Panc1 (cell line): Measurements from ENCODE around the gene UFD1. TPM values are rescaled to one million over a fixed set of nuclear protein-coding genes. Genes with fewer than 3 reads are reported as not detected.

Experiments
- ATAC-seq: fragments of 200-7000 bp; cut with Tn5 transposase; 2 replicates; pipeline ENCODE4 v1.9.1; 2020; ENCODE audit warnings: mild to moderate bottlenecking, moderate library complexity
- BruUV-seq: library from RNA; stranded (reverse); fragments of 400-500 nt; replicated peaks from 2 replicates; lab custom pipeline; 2021; lab: Mats Ljungman, UMichigan
- CTCF ChIA-PET: fragments of 300-600 bp; sonication (Branson Sonifier 250); formaldehyde crosslinking; loops from one replicate; lab custom pipeline; 2022; ENCODE audit warnings: antibody characterized with exemption; lab: Charles Lee
- POLR2A ChIA-PET: fragments of 300-600 bp; sonication (Branson Sonifier 250); formaldehyde crosslinking; loops from one replicate; lab custom pipeline; 2022; ENCODE audit warnings: antibody characterized with exemption; lab: Charles Lee
- DNase-seq: peaks from one replicate; pipeline ENCODE4 v3.0.0-alpha.2; 2010; ENCODE audit warnings: low read depth, low spot score
- H3K27ac ChIP-seq: 2 replicates; pipeline ENCODE4 v1.5.1; 2011; ENCODE audit warnings: mild to moderate bottlenecking, low read length, inconsistent platforms
- H3K27me3 ChIP-seq: fragments of 200-500 bp; sonication (Bioruptor generic); 2 replicates; pipeline ENCODE4 v1.6.0; 2014; ENCODE audit warnings: low read length, inconsistent platforms; ENCODE audit not compliant: control insufficient read depth, insufficient read depth
- H3K36me3 ChIP-seq: fragments of 200-500 bp; sonication (Bioruptor generic); 2 replicates; pipeline ENCODE4 v1.5.1; 2014; ENCODE audit warnings: inconsistent platforms, mild to moderate bottlenecking, low read length, moderate library complexity; ENCODE audit not compliant: control insufficient read depth, insufficient read depth
- H3K4me1 ChIP-seq: 2 replicates; pipeline ENCODE4 v1.5.1; 2011; ENCODE audit warnings: inconsistent platforms, mild to moderate bottlenecking, low read length, moderate library complexity; ENCODE audit not compliant: control insufficient read depth, insufficient read depth
- H3K4me3 ChIP-seq, 2 experiments: 2 replicates each; pipeline ENCODE4 v1.5.1; 2011 to 2012; ENCODE audit warnings: low read depth in 2 of 2, low read length in 2 of 2, mild to moderate bottlenecking in 2 of 2, inconsistent platforms in 1 of 2, moderate library complexity in 1 of 2
- H3K9me3 ChIP-seq: fragments of 200-500 bp; sonication (Bioruptor generic); 2 replicates; pipeline ENCODE4 v1.5.1; 2014; ENCODE audit warnings: low read depth, mild to moderate bottlenecking, inconsistent platforms, low read length, moderate library complexity; ENCODE audit not compliant: control insufficient read depth, insufficient read depth
- CTCF ChIP-seq: fragments of 450-650 bp; IDR thresholded peaks from 2 replicates; pipeline ENCODE4 v1.5.1; 2017; ENCODE audit warnings: mild to moderate bottlenecking
- POLR2AphosphoS5 ChIP-seq: IDR thresholded peaks from 2 replicates; pipeline ENCODE4 v1.6.1; 2012; ENCODE audit warnings: mild to moderate bottlenecking, low read depth, low read length, moderate library complexity
- REST ChIP-seq, 2 experiments: IDR thresholded peaks; 2 replicates each; pipeline ENCODE4 v1.6.1; 2011 to 2012; ENCODE audit warnings: low read depth in 2 of 2, control low read depth in 1 of 2, low read length in 1 of 2, mild to moderate bottlenecking in 1 of 2, moderate library complexity in 1 of 2; ENCODE audit not compliant: insufficient read depth in 1 of 2
- SIN3A ChIP-seq: IDR thresholded peaks from 2 replicates; pipeline ENCODE4 v1.6.1; 2012; ENCODE audit warnings: low read depth, mild to moderate bottlenecking, low read length, moderate library complexity, borderline replicate concordance; ENCODE audit not compliant: insufficient read depth
- TCF7L2 ChIP-seq: IDR thresholded peaks from 2 replicates; pipeline ENCODE4 v1.6.1; 2011; ENCODE audit warnings: mild to moderate bottlenecking, low read depth, low read length, inconsistent platforms
- in situ Hi-C: cut with HindIII; loops from 2 replicates; pipeline ENCODE4 v1.10.0; 2016; ENCODE audit warnings: low sequenced_read_pairs, low pct_unique_long_range_greater_than_20kb
- intact Hi-C: fragments of 100-400 bp; cut with micrococcal nuclease; formaldehyde crosslinking; loops from one replicate; pipeline ENCODE4 v1.10.0; 2022; ENCODE audit not compliant: unreplicated experiment
- total RNA-seq: library from RNA; stranded (reverse); gene quantifications from one replicate; pipeline ENCODE4 v1.2.1, GENCODE V29; 2021; ENCODE audit not compliant: unreplicated experiment

The UFD1 gene
- total RNA-seq, 1 experiment from 2014 or later = 82.8 TPM

- TF ChIP-seq SIN3A (no peak), REST (IDR thresholded peaks at IDR 0.05; ENCODE audit: insufficient read depth in 1 of 2, low read depth in 2 of 2, low read length in 1 of 2) (no peak), POLR2AphosphoS5 (no peak), CTCF (no peak), TCF7L2 (no peak)
- Histone ChIP-seq H3K27ac (no peak overlapping the region), H3K4me1 (no peaks in the 10 kb centered on the region), H3K4me3 (no peak overlapping the region), H3K36me3 (peaks cover 2% of the 10 kb centered on the region; the same call in 1 of the 2 replicates), H3K9me3 (no peaks in the 10 kb centered on the region), H3K27me3 (no peaks in the 10 kb centered on the region)
- ChIA-PET POLR2A (no interaction called here), CTCF (no interaction called here)
- ATAC-seq = no peak
- in situ Hi-C loops (no loop called here), intact Hi-C loops (loop anchor here (5.0 kb wide), 1 partner anchor 134 kb away; no protein-coding TSS in a partner anchor)
- BruUV-seq = no TSS peak
- no peak for DNase-seq
These were observed 19.3 kb upstream of the UFD1 start for GRCh38 chr22:19498154-19498865.

GRCh38 chr22:19497245-19497644 lies 18.3 kb upstream of the UFD1 start:
- intact Hi-C loops = loop anchor here (5.0 kb wide), 1 partner anchor 135 kb away; no protein-coding TSS in a partner anchor
- Histone ChIP-seq H3K36me3 (peaks cover 2% of the 10 kb centered on the region), H3K4me1 (no peaks in the 10 kb centered on the region), H3K4me3 (no peak overlapping the region), H3K27ac (no peak overlapping the region), H3K9me3 (no peaks in the 10 kb centered on the region), H3K27me3 (no peaks in the 10 kb centered on the region)
- TF ChIP-seq REST (IDR thresholded peaks at IDR 0.05; ENCODE audit: insufficient read depth in 1 of 2, low read depth in 2 of 2, low read length in 1 of 2) (no peak), POLR2AphosphoS5 (no peak), CTCF (no peak), TCF7L2 (no peak), SIN3A (no peak)
- ChIA-PET POLR2A (interaction anchor here (0.7 kb wide), 1 partner anchor 192 kb away, joined by 4 read pairs; no protein-coding TSS in a partner anchor), CTCF (no interaction called here)
- DNase-seq (no peak), ATAC-seq (no peak)
- in situ Hi-C loops = no loop called here
- no TSS peak for BruUV-seq
